Neural cell (in vitro differentiated cells): Measurements from ENCODE around the gene LVRN. TPM values are rescaled to one million over a fixed set of nuclear protein-coding genes. Genes with fewer than 3 reads are reported as not detected.

Experiments used
- H2AFZ ChIP-seq: fragments of 200-600, 300-800 bp; sonication (generic), shearing (Covaris generic); 2 replicates; pipeline ENCODE4 v1.6.0; 2014; ENCODE audit warnings: low read depth, mild to moderate bottlenecking, antibody characterized with exemption, low read length, moderate library complexity
- H3F3A ChIP-seq: fragments of 200-600 bp; shearing (Covaris generic); 2 replicates; pipeline ENCODE4 v1.6.1; 2016; ENCODE audit warnings: mild to moderate bottlenecking, moderate library complexity, mixed read lengths, antibody characterized with exemption, low read length; ENCODE audit not compliant: insufficient read depth, poor library complexity, severe bottlenecking
- H3K27ac ChIP-seq: fragments of 200-600, 300-800 bp; sonication (generic), shearing (Covaris generic); 2 replicates; pipeline ENCODE4 v1.5.1; 2014; ENCODE audit warnings: mild to moderate bottlenecking, low read length, moderate library complexity
- H3K27me3 ChIP-seq: fragments of 300-800, 200-600 bp; sonication (generic), shearing (Covaris generic); 2 replicates; pipeline ENCODE4 v1.6.0; 2014; ENCODE audit warnings: mild to moderate bottlenecking, low read depth, low read length, moderate library complexity; ENCODE audit not compliant: insufficient read depth
- H3K36me3 ChIP-seq: fragments of 300-800, 200-600 bp; sonication (generic), shearing (Covaris generic); 2 replicates; pipeline ENCODE4 v1.5.1; 2014; ENCODE audit warnings: mild to moderate bottlenecking, antibody characterized with exemption, low read length, moderate library complexity; ENCODE audit not compliant: insufficient read depth
- H3K4me2 ChIP-seq: fragments of 300-800, 200-600 bp; sonication (generic), shearing (Covaris generic); 2 replicates; pipeline ENCODE4 v1.6.0; 2014; ENCODE audit warnings: mild to moderate bottlenecking, low read length
- H3K4me3 ChIP-seq: fragments of 300-800, 200-600 bp; sonication (generic), shearing (Covaris generic); 2 replicates; pipeline ENCODE4 v1.5.1; 2014; ENCODE audit warnings: mild to moderate bottlenecking, low read length, moderate library complexity
- H3K79me2 ChIP-seq: fragments of 200-600 bp; shearing (Covaris generic); replicated peaks from 2 replicates; pipeline ENCODE4 v1.6.0; 2014; ENCODE audit warnings: mild to moderate bottlenecking, low read length, moderate library complexity; ENCODE audit not compliant: insufficient read depth
- H3K9ac ChIP-seq: fragments of 300-800, 200-600 bp; sonication (generic), shearing (Covaris generic); 2 replicates; pipeline ENCODE4 v1.6.1; 2016; ENCODE audit warnings: mild to moderate bottlenecking, low read length, mixed read lengths
- H3K9me2 ChIP-seq: fragments of 200-600 bp; shearing (Covaris generic); 2 replicates; pipeline ENCODE4 v1.6.1; 2016; ENCODE audit warnings: mild to moderate bottlenecking, low read length, mixed read lengths; ENCODE audit not compliant: insufficient read depth
- H3K9me3 ChIP-seq: fragments of 200-600, 300-800 bp; sonication (generic), shearing (Covaris generic); 2 replicates; pipeline ENCODE4 v1.6.1; 2016; ENCODE audit warnings: mild to moderate bottlenecking, mixed run types, low read length, moderate library complexity, mixed read lengths
- H4K20me1 ChIP-seq: fragments of 200-600 bp; shearing (Covaris generic); 2 replicates; pipeline ENCODE4 v1.6.1; 2016; ENCODE audit warnings: mild to moderate bottlenecking, mixed run types; ENCODE audit not compliant: insufficient read depth
- CTCF ChIP-seq: fragments of 450-650 bp; IDR thresholded peaks from 2 replicates; pipeline ENCODE4 v1.5.1; 2014; ENCODE audit warnings: antibody characterized with exemption, mild to moderate bottlenecking, moderate library complexity; ENCODE audit not compliant: poor library complexity, severe bottlenecking
- EP300 ChIP-seq: fragments of 450-650 bp; conservative IDR thresholded peaks from 2 replicates; pipeline ENCODE4 v1.6.1; 2014; ENCODE audit warnings: antibody characterized with exemption, mild to moderate bottlenecking, moderate library complexity; ENCODE audit not compliant: poor library complexity, severe bottlenecking
- EZH2 ChIP-seq: fragments of 200-600, 300-800 bp; shearing (Covaris generic), sonication (generic); IDR thresholded peaks from 2 replicates; pipeline ENCODE4 v1.6.1; 2014; ENCODE audit warnings: antibody characterized with exemption, low read length, borderline replicate concordance, mild to moderate bottlenecking; ENCODE audit not compliant: insufficient read depth, poor library complexity, severe bottlenecking
- MXI1 ChIP-seq: fragments of 450-650 bp; conservative IDR thresholded peaks from 2 replicates; pipeline ENCODE4 v1.6.1; 2014; ENCODE audit warnings: antibody characterized with exemption, mild to moderate bottlenecking; ENCODE audit not compliant: poor library complexity, severe bottlenecking
- POLR2AphosphoS5 ChIP-seq: IDR thresholded peaks from 2 replicates; pipeline ENCODE4 v1.6.1; 2012
- RAD21 ChIP-seq: fragments of 450-650 bp; conservative IDR thresholded peaks from 2 replicates; pipeline ENCODE4 v1.6.1; 2014; ENCODE audit warnings: antibody characterized with exemption, mild to moderate bottlenecking, moderate library complexity
- REST ChIP-seq: IDR thresholded peaks from 2 replicates; pipeline ENCODE4 v1.6.1; 2012; ENCODE audit warnings: borderline replicate concordance
- SMC3 ChIP-seq: fragments of 450-650 bp; conservative IDR thresholded peaks from 2 replicates; pipeline ENCODE4 v1.6.1; 2014; ENCODE audit warnings: antibody characterized with exemption, mild to moderate bottlenecking, moderate library complexity; ENCODE audit not compliant: poor library complexity
- TAF1 ChIP-seq: IDR thresholded peaks from 2 replicates; pipeline ENCODE4 v1.6.1; 2012; ENCODE audit warnings: low read depth
- polyA plus RNA-seq: library from polyadenylated mRNA; depleted of rRNA; stranded (reverse); fragments of >200 nt; gene quantifications from 2 replicates; pipeline ENCODE4 v1.2.3, GENCODE V29; 2014

The LVRN gene
- polyA plus RNA-seq, 1 donor from 2014 or later: 3.5 TPM

- Histone ChIP-seq H3F3A (no peaks in the 10 kb centered on the region), H4K20me1 (no peaks in the 10 kb centered on the region), H3K36me3 (no peaks in the 10 kb centered on the region), H3K4me3 (no peak overlapping the region), H3K9me3 (no peaks in the 10 kb centered on the region), H3K9ac (no peak overlapping the region), H3K27ac (peak overlapping the region; percentile 2), H3K27me3 (no peaks in the 10 kb centered on the region), H3K79me2 (no peaks in the 10 kb centered on the region), H3K9me2 (no peaks in the 10 kb centered on the region), H3K4me2 (peak overlapping the region; percentile 17), H2AFZ (no peak overlapping the region)
- TF ChIP-seq TAF1 (no peak), EP300 (no peak), POLR2AphosphoS5 (no peak), CTCF (no peak), EZH2 (no peak), REST (no peak), RAD21 (no peak), SMC3 (no peak), MXI1 (no peak)
Observed at GRCh38 chr5:116062352-116062751, 100.1 kb downstream of the LVRN start.

- H2AFZ ChIP-seq: no peak overlapping the region
- no peaks in the 10 kb centered on the region for H3F3A ChIP-seq
- no peaks in the 10 kb centered on the region for H3K79me2 ChIP-seq
- H3K4me2 ChIP-seq: no peak overlapping the region
- no peaks in the 10 kb centered on the region for H4K20me1 ChIP-seq
- TF ChIP-seq CTCF: no peak
- TF ChIP-seq SMC3: no peak
- no peak for TF ChIP-seq POLR2AphosphoS5
- no peak for TF ChIP-seq EZH2
- no peak for TF ChIP-seq RAD21
- TF ChIP-seq EP300: no peak
- TF ChIP-seq MXI1: no peak
- no peak for TF ChIP-seq REST
- TF ChIP-seq TAF1: no peak
- H3K36me3 ChIP-seq: no peaks in the 10 kb centered on the region
- H3K27me3 ChIP-seq: no peaks in the 10 kb centered on the region
- H3K9ac ChIP-seq: no peak overlapping the region
- no peaks in the 10 kb centered on the region for H3K9me3 ChIP-seq
- H3K9me2 ChIP-seq: no peaks in the 10 kb centered on the region
- no peak overlapping the region for H3K4me3 ChIP-seq
- H3K27ac ChIP-seq: no peak overlapping the region
Observed at GRCh38 chr5:116063950-116064349, 101.7 kb downstream of the LVRN start.
